Measurements from ENCODE around the gene NT5E.

NT5E gene

GRCh38 chr6:85422996-85423395, 26.9 kb upstream of the NT5E start:
- H3K27ac ChIP-seq = no peak overlapping the region
- TF ChIP-seq CTCF (conservative IDR thresholded peaks at IDR 0.05) (no peak), ZFX (IDR thresholded peaks at IDR 0.05) (no peak)

GRCh38 chr6:85424981-85425380, 24.9 kb upstream of the NT5E start:
- no peak for TF ChIP-seq ZFX (IDR thresholded peaks at IDR 0.05)
- no peak for TF ChIP-seq CTCF (conservative IDR thresholded peaks at IDR 0.05)

GRCh38 chr6:85425997-85426396, 23.9 kb upstream of the NT5E start:
- TF ChIP-seq ZFX (IDR thresholded peaks at IDR 0.05) = no peak
- no peak overlapping the region for H3K27ac ChIP-seq

More at GRCh38 chr6:85424981-85425380, 24.9 kb upstream of the NT5E start:
- H3K27ac ChIP-seq = no peak overlapping the region

GRCh38 chr6:85428486-85428885, 21.4 kb upstream of the NT5E start:
- TF ChIP-seq CTCF (conservative IDR thresholded peaks at IDR 0.05) (no peak), ZFX (IDR thresholded peaks at IDR 0.05) (no peak)

GRCh38 chr6:85429346-85429745, 20.5 kb upstream of the NT5E start:
- no peak overlapping the region for H3K27ac ChIP-seq
- TF ChIP-seq ZFX (IDR thresholded peaks at IDR 0.05) (no peak), CTCF (conservative IDR thresholded peaks at IDR 0.05) (no peak)

More at GRCh38 chr6:85428486-85428885, 21.4 kb upstream of the NT5E start:
- no peak overlapping the region for H3K27ac ChIP-seq

GRCh38 chr6:85431271-85431670, 18.6 kb upstream of the NT5E start:
- no peak overlapping the region for H3K27ac ChIP-seq
- TF ChIP-seq CTCF (conservative IDR thresholded peaks at IDR 0.05) (no peak), ZFX (IDR thresholded peaks at IDR 0.05) (no peak)

- no peak overlapping the region for H3K27ac ChIP-seq
- TF ChIP-seq CTCF (conservative IDR thresholded peaks at IDR 0.05) (no peak), ZFX (IDR thresholded peaks at IDR 0.05) (no peak)
Measured at GRCh38 chr6:85432554-85432953, 17.3 kb upstream of the NT5E start.

GRCh38 chr6:85435851-85436250, 14.0 kb upstream of the NT5E start:
- H3K27ac ChIP-seq = no peak overlapping the region
- no peak for TF ChIP-seq ZFX (IDR thresholded peaks at IDR 0.05)
- TF ChIP-seq CTCF (conservative IDR thresholded peaks at IDR 0.05) = no peak

All from C4-2B (cell line).